Measurements from ENCODE around the gene ZNF235. TPM values are rescaled to one million over a fixed set of nuclear protein-coding genes. Genes with fewer than 3 reads are reported as not detected.
"Not testable (repeated sequence)": the region's sequence is repeated elsewhere in the genome, so short reads cannot be mapped to it uniquely, and the experiment has no call there.

ZNF235 gene
- total and polyA plus RNA-seq, 2 of the 8 experiments (the other 6 are each of a cell fraction or from before 2014, with no cell fraction given): 2.0 to 5.3 TPM

- H3K4me2 ChIP-seq (ENCODE audit: insufficient read depth in 1 of 2, low read depth in 2 of 2, low read length in 2 of 2); H4K20me1 ChIP-seq (replicated peaks in 1 of 2; ENCODE audit: control insufficient read depth in 1 of 2, insufficient read depth in 2 of 2, low read length in 2 of 2); H3K18ac ChIP-seq (ENCODE audit: extremely low read depth, low read length); H2BK12ac ChIP-seq (ENCODE audit: low read depth, low read length); CTCF ChIA-PET (ENCODE audit: partially characterized antibody); H3K79me1 ChIP-seq (ENCODE audit: low read depth, low read length); H3K4me3 ChIP-seq (ENCODE audit: extremely low read depth in 1 of 4, insufficient read depth in 2 of 4, low read depth in 3 of 4, low read length in 4 of 4); H3K23me2 ChIP-seq (ENCODE audit: low read depth, low read length); H3K79me2 ChIP-seq (ENCODE audit: control insufficient read depth in 1 of 2, insufficient read depth in 2 of 2, low read length in 2 of 2); H2BK15ac ChIP-seq (ENCODE audit: low read length); H3K14ac ChIP-seq (ENCODE audit: insufficient read length); H4K5ac ChIP-seq (ENCODE audit: insufficient read length, low read depth, low read length); H3K27me3 ChIP-seq (replicated peaks in 1 of 4; ENCODE audit: control insufficient read depth in 3 of 4, extremely low read depth in 1 of 4, insufficient read depth in 3 of 4, low read length in 3 of 4); H3K4ac ChIP-seq (replicated peaks; ENCODE audit: insufficient read length, low read depth, low read length); H3K9ac ChIP-seq (replicated peaks in 1 of 4; ENCODE audit: extremely low read depth in 1 of 4, low read depth in 3 of 4, low read length in 3 of 4); POLR2A ChIA-PET (ENCODE audit: partially characterized antibody); H2BK20ac ChIP-seq (ENCODE audit: low read length); H2AFZ ChIP-seq (ENCODE audit: low read length); H3K27ac ChIP-seq (ENCODE audit: low read depth, low read length); H3K4me1 ChIP-seq (replicated peaks in 1 of 4; ENCODE audit: control insufficient read depth in 3 of 4, insufficient read depth in 4 of 4, low read length in 3 of 4); DNase-seq (ENCODE audit: low read depth in 1 of 2, low spot score in 2 of 2); H2AK5ac ChIP-seq (ENCODE audit: low read depth, low read length); H3K23ac ChIP-seq (ENCODE audit: insufficient read length); H4K8ac ChIP-seq (ENCODE audit: extremely low read depth, insufficient read depth, low read length); H2BK120ac ChIP-seq (replicated peaks; ENCODE audit: low read depth, low read length); FAIRE-seq; H4K91ac ChIP-seq (replicated peaks; ENCODE audit: insufficient read length, low read length); H3K56ac ChIP-seq (replicated peaks; ENCODE audit: insufficient read length, low read depth, low read length); H2BK5ac ChIP-seq (ENCODE audit: low read depth, low read length): not testable (repeated sequence)
- WGBS, 2 experiments (ENCODE audit: extremely low coverage in 1 of 2, insufficient coverage in 1 of 2, insufficient read length in 1 of 2, insufficient replicate concordance in 2 of 2, low coverage in 1 of 2, low lambda C conversion rate in 2 of 2, missing lambda C conversion rate in 1 of 2): 74% methylated on average over 3 of the region's 3 CpGs; no CpG with 5 or more reads in 1 of the 2 experiments
- H3K9me3 ChIP-seq (ENCODE audit: insufficient read depth in 2 of 2, low read depth in 1 of 2, low read length in 1 of 2): peaks cover 59 to 81% of the 10 kb centered on the region in 2 experiments
- peaks cover 0 to 52% (median 19%) of the 10 kb centered on the region in 4 experiments; a peak in 6 of 8 replicates for H3K36me3 ChIP-seq (ENCODE audit: control insufficient read depth in 2 of 4, insufficient read depth in 4 of 4, low read length in 3 of 4)
Observed at GRCh38 chr19:44334639-44335038, 29.8 kb upstream of the ZNF235 start.
